HTR-8/SVneo (cell line): ENCODE data around the gene TOGARAM1.
"Not testable (repeated sequence)": the region's sequence is repeated elsewhere in the genome, so short reads cannot be mapped to it uniquely, and the experiment has no call there.

Experiments used
- DNase-seq: peaks from one replicate; pipeline ENCODE4 v3.0.0; 2011; ENCODE audit warnings: low spot score, mixed read lengths; ENCODE audit not compliant: insufficient read length
- FAIRE-seq: peaks from 2 replicates; lab custom pipeline; 2011; peaks lifted over from hg19 to GRCh38; lab: Jason Lieb, UNC

Gene TOGARAM1

DNA sequence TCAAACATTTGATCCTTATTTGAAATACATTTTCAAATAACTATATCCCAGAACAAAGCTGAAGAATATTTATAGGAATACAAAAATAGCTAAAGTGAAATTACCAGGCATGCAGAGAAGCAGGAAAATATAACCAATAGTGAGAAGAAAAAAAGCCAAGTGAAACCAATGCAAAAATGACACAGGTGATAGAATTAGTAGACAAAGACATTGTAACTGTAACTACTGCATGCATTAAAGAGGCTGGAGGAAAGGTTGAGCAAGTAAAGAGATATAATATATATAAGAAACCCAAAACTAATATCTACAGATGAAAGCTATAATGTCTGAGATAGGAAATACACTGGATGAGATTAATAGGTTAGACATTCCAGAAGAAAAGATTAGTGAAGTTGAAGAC, 72.7 kb downstream of the TOGARAM1 start:
- FAIRE-seq (no peak), DNase-seq (no peak)

DNA sequence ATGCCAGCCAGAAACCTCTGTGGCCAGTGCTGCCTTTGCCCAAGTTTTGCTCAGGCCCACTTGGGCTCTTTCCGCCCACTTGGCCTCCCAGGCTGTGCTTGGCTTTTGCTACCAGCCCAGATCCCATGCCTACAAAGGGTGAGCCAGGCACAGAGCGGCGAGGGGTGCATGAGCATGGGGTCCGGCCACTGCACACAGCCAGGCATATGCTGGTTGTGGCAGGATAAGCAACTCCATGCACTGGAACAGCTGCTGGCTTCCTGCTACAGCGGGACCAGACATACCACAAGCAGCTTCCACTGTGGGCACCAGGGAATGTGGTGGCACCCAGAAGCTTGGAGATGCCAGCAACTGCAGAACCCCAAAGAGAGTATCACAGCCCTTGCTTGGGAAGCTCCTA, 76.3 kb downstream of the TOGARAM1 start:
- FAIRE-seq (no peak), DNase-seq (no peak)

DNA sequence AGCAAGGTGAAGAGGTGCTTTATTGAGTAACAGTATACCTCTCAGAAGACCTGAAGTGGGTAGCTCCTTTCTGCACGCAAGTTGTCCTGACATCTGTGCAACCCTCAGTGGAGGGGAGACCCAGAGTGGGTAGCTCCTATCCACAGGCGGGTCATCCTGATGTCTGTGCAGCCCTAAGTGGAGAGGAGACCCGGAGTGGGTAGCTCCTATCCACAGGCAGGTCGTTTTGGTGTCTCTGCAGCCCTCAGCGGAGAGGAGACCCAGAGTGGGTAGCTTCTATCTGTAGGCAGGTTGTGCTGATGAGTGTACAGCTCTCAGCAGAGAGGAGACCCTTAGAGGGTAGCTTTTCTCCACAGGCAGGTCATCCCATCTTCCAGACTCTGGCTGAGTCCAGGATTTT, 76.9 kb downstream of the TOGARAM1 start:
- DNase-seq (no peak), FAIRE-seq (no peak)

DNA sequence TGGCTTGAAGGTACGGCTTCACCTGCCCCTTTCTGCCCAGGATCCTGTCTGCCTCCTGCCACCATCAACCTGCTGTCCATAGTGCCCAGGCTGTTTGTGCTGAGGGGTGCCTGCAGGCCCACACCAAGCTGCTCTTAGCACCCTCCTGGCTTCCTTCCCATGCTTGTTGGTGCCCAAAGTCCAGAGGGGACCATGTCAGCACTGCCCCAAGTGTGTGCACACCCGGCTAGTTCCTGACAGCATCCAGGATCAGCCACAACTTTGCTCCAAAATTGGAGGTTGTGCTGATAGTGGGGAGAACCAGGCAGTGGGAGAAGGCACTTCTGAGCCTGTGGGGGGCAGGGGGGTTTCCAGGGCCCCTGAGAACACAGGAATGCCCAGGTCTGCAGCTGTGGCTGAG, 77.4 kb downstream of the TOGARAM1 start:
- no peak for DNase-seq
- FAIRE-seq, result no peak

DNA sequence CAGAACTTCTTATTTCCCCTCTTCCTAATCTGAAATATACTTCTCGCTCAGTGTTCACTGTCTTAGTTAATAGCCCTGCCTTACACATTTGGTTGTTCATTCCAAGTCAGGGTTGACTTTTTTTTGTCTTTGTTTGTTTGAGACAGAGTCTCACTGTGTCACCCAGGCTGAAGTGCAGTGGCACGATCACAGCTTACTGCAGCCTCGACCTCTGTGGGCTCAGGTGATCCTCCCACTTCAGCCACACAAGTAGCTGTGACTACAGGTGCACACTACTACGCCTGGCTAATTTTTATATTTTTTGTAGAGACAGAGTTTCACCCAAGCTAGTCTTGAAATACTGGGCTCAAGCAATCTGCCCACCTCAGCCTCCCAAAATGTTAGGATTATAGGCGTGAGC, 79.7 kb downstream of the TOGARAM1 start:
- DNase-seq (no peak), FAIRE-seq (no peak)

DNA sequence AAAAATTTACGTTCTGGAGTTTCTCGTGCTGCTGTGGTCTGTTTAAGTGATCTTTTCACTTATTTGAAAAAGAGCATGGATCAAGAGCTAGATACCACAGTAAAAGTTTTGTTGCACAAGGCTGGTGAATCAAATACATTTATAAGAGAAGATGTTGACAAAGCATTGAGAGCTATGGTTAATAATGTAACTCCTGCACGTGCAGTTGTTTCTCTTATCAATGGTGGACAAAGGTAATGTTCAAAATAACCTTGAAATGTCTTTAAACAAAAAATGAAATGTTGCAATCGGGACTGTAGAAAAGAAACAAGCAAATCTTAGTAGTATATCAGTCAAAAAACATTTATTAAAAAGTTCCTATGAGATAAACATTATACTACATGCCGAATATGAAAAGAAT, 82.6 kb downstream of the TOGARAM1 start:
- DNase-seq, result no peak
- FAIRE-seq, result no peak

DNA sequence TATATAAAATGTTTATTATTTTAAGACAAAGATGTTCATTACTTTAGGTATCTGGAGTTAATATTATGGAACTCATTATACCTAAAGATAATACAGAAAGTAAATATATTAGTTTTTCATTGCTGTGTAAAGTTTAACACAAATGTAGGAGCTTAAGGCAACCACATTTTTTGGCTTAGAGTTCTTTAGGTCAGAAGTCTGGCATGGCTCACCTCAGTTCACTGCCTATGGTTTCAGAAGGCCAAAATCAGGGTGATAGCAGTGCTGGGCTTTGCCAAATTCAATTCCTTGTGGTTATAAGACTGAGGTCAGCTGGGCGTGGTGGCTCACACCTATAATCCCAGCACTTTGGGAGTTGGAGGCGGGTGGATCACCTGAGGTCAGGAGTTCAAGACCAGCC, 86.4 kb downstream of the TOGARAM1 start:
- FAIRE-seq, result no peak
- DNase-seq, result no peak

DNA sequence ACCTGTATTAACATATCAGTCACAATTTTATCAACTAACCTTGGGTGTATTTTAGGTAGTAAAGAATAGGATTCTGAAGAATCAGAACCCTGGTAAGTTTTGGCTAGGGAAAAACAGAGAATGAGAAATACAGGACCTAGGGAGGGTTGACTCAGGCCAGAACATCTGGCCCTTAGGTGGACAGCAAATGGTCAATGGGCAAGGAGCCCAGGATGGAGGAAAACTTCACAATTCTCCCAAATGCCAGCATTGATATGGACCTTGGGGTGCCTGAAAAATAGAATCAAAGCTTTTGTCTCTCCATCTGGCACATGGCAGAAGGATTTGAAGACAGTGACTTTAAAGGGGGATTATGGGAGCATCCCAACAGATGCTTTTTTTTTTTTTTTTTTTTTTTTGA, 89.2 kb downstream of the TOGARAM1 start:
- DNase-seq (no peak), FAIRE-seq (no peak)

DNA sequence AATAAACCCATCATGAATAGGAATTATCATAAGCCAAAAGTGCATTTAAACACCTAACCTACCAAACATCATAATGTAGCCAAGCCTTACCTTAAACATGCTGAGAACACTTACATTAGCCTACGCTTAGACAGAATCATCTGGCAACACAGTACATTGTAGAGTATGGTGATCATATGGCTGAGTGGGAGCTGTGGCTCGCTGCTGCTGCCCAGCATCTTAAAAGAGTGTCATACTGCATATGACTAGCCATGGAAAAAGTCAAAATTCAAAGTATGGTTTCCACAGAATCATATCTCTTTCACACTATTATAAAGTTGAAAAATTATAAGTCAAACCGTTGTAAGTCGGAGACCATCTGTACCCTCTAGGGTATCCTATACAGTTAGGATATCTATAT, 89.9 kb downstream of the TOGARAM1 start:
- FAIRE-seq, result no peak
- DNase-seq, result no peak

DNA sequence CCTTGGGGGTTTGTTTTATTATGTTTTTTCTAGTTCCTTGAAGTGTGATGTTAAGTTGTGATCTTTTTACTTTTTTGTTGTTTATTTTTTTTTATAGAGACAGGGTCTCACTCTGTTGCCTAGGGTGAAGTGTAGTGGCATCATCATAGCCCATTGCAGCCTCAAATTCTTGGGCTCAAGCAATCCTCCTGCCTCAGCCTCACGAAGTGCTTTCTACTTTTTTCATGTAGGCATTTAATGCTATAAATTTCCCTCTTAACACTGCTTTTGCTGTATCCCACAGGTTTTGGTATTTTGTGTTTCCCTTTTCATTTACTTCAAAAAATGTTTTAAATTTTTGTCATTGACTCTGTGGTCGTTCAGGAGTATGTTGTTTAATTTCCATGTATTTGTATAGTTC, 95.4 kb downstream of the TOGARAM1 start:
- FAIRE-seq, result no peak
- no peak for DNase-seq

DNA sequence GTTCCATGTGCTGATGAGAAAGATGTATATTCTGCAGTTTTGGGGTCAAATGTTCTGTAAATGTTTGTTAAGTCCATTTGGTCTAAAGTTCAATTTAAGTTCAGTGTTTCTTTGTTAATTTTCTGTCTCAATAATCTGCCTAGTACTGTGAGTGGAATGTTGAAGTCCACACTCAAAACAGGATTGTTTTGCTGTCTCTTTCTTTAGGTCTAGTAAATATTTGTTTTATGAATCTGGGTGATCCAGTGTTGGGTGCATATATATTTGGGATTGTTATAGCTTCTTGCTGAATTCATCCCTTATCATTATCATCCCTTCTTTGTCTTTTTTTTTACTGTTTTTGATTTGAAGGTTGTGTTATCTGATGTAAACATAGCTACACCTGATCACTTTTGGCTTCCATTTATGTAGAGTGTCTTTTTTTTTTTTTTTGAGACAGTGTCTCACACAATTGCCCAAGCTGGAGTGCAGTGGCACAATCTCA, 95.9 kb downstream of the TOGARAM1 start:
- FAIRE-seq (no peak), DNase-seq (no peak)

DNA sequence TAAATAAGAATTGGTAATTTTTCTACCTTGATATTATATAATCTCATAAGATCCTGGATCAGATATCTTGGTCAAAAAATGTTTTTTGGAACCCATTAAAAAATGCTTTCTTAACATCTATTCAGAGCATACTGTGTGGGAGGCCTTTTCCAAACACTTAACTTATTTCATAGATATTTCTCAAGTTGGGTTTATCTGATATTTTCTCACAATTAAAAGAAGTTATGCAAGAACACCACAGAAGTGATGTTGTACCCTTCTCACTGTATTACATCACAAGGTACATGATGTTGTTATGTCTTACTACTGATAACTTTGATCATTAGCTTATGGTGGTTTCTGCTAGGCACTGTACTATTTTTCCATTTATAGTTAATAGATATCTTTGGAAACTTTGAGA, 98.6 kb downstream of the TOGARAM1 start:
- FAIRE-seq, result no peak

DNA sequence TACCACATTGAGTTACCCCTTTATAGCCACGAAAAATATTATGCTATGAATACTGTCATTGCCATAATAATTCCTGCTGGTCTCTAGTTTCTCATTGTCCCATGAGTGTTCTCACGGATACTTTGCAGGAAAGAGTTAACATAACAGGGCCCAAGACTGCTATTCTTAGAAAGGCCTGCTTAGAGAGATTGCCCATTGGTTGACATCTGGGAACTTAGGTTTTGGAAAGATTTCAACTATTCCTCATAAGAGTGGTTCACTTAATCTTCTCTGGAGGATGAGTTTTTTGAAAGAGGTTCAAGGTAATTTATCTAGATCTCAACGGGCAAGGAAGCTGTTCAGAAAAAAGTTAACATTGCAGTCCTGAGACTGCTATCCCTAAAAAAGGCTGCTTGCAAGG, 103.5 kb downstream of the TOGARAM1 start:
- no peak for FAIRE-seq

More for the DNA sequence above, 98.6 kb downstream of the TOGARAM1 start:
- no peak for DNase-seq

DNA sequence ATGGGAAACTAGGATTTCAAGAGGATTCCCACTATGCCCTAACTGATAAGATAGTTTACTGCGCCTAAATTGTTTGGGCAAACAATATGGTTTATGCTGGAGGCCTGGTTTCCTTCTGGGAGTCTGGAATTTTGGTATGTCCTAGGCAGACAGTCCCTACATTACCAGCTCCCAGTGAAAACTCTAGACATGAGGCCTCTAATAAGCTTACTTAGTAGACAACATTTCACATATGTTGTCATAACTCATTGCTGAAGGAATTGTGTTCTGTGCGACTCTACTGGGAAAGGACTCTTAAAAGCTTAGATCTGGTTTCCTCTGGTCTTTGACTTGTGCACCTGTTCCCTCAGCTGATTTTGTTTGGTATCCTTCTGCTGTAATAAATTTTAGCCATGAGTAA, 104.0 kb downstream of the TOGARAM1 start:
- no peak for DNase-seq
- no peak for FAIRE-seq

More for the DNA sequence above, 103.5 kb downstream of the TOGARAM1 start:
- DNase-seq, result no peak

DNA sequence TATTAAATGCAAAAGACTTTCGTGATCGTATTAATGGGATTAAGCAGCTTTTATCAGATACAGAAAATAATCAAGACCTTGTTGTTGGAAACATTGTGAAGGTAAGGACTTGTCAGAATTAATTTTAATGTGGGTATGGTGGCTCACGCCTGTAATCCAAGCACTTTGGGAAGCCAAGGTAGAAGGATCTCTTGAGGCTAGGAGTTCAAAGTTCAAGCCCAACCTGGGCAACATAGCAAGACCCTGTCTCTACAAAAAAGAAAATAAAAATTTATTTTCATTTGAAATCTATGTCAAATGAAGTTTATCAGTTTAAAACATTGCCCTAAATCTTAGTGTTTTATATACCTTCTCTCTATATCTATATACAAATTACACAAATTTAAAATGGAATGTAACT, 104.7 kb downstream of the TOGARAM1 start:
- DNase-seq, result no peak
- FAIRE-seq, result no peak

DNA sequence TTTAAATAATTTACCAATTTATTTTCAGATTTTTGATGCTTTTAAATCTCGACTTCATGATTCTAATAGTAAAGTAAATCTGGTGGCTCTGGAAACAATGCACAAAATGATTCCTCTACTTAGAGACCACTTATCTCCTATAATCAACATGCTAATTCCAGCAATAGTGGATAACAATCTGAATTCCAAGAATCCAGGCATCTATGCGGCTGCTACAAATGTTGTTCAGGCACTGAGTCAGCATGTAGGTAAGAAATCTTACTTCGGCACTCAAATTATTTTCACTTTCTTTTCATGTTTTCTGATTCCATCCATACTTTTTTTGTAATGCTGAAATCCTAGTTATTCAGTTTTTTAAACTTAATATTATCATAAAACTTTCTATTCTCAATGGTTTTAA, 106.4 kb downstream of the TOGARAM1 start:
- no peak for DNase-seq
- FAIRE-seq, result no peak

DNA sequence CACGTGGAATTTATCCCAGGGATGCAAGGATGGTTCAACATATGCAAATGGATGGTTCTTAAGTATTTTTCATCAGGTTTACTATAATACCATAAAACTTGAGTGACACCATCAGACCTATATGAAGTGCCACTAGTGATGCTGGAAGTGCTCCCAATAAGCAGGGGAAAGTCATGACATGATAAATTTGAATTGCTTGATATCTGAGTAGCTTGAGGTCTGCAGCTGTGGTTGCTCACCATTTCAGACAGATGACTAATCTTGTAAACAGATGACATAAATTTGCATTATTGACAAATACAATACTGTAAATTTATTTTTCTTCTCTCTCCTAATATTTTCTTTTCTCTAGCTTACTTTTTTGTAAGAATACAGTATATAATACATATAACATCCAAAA, 108.2 kb downstream of the TOGARAM1 start:
- DNase-seq (no peak), FAIRE-seq (peak; percentile 33)

DNA sequence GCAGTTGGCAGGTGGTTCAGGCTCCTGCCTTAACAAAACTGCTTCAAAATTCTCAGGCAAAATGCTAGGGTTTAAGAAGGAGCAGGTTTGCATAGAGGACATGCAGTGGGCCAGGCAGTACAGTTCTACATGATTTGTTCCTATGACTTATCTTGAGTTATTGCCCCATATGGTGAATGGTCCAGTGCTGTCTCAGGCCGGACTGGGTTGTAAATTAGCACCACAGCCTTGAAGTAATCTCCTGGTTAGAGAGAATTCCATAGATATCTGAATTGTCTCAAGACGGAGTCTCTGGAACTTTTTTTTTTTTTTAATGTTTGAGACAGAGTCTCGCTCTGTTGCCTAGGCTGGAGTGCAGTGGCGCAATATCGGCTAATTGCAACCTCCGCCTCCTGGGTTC, 110.1 kb downstream of the TOGARAM1 start:
- no peak for DNase-seq
- FAIRE-seq, result no peak

DNA sequence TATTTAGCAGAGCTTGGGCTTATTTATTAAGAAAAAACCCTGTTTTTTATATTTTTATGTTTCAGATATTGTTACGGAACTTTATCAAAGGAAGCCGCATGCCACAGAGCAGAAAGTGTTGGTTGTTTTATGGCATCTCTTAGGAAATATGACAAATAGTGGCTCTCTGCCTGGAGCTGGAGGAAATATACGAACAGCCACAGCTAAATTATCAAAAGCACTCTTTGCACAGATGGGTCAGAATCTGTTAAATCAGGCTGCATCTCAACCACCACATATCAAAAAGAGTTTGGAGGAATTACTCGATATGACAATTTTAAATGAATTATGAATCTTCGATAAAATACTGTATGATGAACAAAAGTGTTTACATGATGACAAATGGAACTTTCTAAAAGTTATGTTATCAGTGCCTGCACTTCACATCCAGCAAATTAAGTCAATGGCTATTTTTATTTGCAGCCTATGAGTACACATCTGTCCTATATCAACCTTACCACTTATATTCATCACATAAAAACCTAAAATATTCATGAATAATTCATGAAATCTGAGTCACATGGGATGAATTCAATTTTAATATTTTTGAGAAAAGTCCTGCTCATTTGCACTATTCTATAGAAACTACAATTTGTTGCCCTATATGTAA, 111.4 kb downstream of the TOGARAM1 start:
- DNase-seq (no peak), FAIRE-seq (no peak)

DNA sequence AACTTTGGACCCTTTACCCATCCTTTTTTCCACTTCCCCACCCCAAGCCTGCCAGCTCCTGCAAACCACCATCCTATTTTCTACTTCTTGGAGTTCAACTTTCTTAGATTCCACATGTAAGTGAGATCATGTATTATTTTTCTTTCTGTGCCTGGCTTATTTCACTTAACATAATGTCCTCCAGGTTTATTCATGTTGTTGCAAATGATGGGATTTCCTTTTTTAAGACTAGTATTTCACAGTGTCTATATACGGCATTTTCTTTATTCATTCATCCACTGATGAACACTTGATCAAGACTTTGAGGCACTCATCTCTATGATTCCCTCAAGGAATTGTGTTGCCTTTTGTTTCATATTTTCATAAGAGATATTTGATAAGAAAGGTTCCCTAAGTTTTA, 116.3 kb downstream of the TOGARAM1 start:
- FAIRE-seq (no peak), DNase-seq (no peak)

DNA sequence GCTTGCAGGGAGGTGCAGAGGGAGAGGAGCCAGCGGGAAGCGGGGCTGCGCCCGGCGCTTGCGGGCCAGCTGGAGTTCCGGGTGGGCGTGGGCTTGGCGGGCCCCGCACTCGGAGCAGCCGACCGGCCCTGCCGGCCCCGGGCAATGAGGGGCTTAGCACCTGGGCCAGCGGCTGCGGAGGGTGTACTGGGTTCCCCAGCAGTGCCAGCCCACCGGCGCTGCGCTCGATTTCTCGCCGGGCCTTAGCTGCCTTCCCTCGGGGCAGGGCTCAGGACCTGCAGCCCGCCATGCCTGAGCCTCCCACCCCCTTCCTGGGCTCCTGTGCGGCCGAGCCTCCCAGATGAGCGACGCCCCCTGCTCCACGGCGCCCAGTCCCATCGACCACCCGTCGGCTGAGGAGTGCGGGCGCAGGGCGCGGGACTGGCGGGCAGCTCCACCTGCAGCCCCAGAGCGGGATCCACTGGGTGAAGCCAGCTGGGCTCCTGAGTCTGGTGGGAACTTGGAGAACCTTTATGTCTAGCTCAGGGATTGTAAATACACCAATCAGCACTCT, 118.5 kb downstream of the TOGARAM1 start:
- not testable (repeated sequence) for DNase-seq, FAIRE-seq

DNA sequence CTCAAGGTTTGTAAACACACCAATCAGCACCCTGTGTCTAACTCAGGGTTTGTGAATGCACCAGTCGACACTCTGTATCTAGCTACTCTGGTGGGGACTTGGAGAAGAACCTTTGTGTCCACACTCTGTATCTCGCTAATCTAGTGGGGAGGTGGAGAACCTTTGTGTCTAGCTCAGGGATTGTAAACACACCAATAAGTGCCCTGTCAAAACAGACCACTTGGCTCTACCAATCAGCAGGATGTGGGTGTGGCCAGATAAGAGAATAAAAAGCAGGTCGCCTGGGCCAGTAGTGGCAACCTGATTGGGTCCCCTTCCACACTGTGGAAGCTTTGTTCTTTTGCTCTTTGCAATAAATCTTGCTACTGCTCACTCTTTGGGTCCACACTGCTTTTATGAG, 119.1 kb downstream of the TOGARAM1 start:
- DNase-seq, result not testable (repeated sequence)

More for the DNA sequence above, 119.1 kb downstream of the TOGARAM1 start:
- not testable (repeated sequence) for FAIRE-seq
